Measurements from ENCODE around the gene PLEKHG4.

PLEKHG4 gene

DNA sequence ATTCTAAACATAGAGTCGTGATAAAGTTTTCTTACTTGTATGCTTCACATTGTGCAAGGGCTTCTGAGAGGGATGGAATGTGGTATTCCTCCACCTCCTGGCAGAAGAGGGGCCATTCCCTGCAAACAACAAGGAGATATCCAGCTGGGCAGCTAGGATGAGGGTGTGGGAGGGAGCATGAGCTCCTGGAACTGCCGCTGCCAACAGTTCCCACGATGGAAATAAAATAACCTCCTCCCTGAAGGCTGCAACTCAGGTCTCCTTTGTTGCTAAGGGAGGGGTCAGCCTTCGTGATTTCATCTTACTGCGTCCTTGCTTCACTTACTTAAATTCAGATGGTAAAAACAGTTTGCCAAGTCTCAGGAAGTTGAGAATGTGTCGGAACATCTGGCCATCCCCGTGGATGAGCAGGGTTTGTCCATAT is 15.6 kb downstream of the PLEKHG4 start:
- no peaks in the 10 kb centered on the region for H3K79me2 ChIP-seq (ENCODE audit: low read length)
- no peaks in the 10 kb centered on the region for H3K27me3 ChIP-seq (ENCODE audit: low read depth, low read length)
- H4K20me1 ChIP-seq (ENCODE audit: insufficient read depth, low read length): no peaks in the 10 kb centered on the region
- no peak overlapping the region for H3K9ac ChIP-seq (ENCODE audit: low read length)
- H3K4me1 ChIP-seq (ENCODE audit: low read length): no peaks in the 10 kb centered on the region
- no peak overlapping the region for H2AFZ ChIP-seq (ENCODE audit: low read depth, low read length)
- H3K27ac ChIP-seq (ENCODE audit: low read length): no peak overlapping the region
- TF ChIP-seq, protein P1, sequence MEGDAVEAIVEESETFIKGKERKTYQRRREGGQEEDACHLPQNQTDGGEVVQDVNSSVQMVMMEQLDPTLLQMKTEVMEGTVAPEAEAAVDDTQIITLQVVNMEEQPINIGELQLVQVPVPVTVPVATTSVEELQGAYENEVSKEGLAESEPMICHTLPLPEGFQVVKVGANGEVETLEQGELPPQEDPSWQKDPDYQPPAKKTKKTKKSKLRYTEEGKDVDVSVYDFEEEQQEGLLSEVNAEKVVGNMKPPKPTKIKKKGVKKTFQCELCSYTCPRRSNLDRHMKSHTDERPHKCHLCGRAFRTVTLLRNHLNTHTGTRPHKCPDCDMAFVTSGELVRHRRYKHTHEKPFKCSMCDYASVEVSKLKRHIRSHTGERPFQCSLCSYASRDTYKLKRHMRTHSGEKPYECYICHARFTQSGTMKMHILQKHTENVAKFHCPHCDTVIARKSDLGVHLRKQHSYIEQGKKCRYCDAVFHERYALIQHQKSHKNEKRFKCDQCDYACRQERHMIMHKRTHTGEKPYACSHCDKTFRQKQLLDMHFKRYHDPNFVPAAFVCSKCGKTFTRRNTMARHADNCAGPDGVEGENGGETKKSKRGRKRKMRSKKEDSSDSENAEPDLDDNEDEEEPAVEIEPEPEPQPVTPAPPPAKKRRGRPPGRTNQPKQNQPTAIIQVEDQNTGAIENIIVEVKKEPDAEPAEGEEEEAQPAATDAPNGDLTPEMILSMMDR (IDR thresholded peaks at IDR 0.05; ENCODE audit: low read depth, low read length): no peak
- no peak for TF ChIP-seq EZH2phosphoT487 (IDR thresholded peaks at IDR 0.05; ENCODE audit: low read depth)
- no peaks in the 10 kb centered on the region for H3K36me3 ChIP-seq (replicated peaks; ENCODE audit: low read depth, low read length)
- H3K4me2 ChIP-seq (ENCODE audit: low read length): no peak overlapping the region
- H3K4me3 ChIP-seq (ENCODE audit: low read length): no peak overlapping the region
- no peaks in the 10 kb centered on the region for H3K9me3 ChIP-seq (ENCODE audit: insufficient read depth, low read length)

DNA sequence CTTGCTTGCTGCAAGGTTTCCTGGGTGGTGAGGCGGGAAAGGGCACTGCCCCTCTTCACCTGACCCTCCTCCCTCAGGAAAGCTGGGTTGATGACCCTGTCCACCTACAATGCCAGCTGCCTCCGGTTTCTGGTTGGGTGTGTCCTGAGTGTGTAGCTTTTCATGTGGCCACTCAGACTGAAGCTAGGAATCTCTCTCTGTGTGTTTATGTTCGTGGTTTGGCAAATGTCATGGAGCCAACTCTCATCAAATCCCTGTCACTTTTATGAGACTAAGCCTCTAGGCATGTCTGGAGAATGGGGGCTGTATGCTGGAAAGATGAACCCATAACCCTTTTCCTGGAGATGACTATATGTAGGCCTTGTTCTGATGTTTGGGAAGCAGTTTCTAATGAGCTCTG is 17.1 kb downstream of the PLEKHG4 start:
- Histone ChIP-seq H3K36me3 (replicated peaks; ENCODE audit: low read depth, low read length) (no peaks in the 10 kb centered on the region), H3K4me3 (ENCODE audit: low read length) (no peak overlapping the region), H3K9me3 (ENCODE audit: insufficient read depth, low read length) (no peaks in the 10 kb centered on the region), H3K27me3 (ENCODE audit: low read depth, low read length) (no peaks in the 10 kb centered on the region), H3K79me2 (ENCODE audit: low read length) (no peaks in the 10 kb centered on the region), H3K27ac (ENCODE audit: low read length) (no peak overlapping the region), H3K4me2 (ENCODE audit: low read length) (no peak overlapping the region), H3K4me1 (ENCODE audit: low read length) (no peaks in the 10 kb centered on the region), H2AFZ (ENCODE audit: low read depth, low read length) (no peak overlapping the region), H3K9ac (ENCODE audit: low read length) (no peak overlapping the region), H4K20me1 (ENCODE audit: insufficient read depth, low read length) (no peaks in the 10 kb centered on the region)
- TF ChIP-seq, protein P1 (IDR thresholded peaks at IDR 0.05; ENCODE audit: low read depth, low read length): no peak
- TF ChIP-seq EZH2phosphoT487 (IDR thresholded peaks at IDR 0.05; ENCODE audit: low read depth): no peak

DNA sequence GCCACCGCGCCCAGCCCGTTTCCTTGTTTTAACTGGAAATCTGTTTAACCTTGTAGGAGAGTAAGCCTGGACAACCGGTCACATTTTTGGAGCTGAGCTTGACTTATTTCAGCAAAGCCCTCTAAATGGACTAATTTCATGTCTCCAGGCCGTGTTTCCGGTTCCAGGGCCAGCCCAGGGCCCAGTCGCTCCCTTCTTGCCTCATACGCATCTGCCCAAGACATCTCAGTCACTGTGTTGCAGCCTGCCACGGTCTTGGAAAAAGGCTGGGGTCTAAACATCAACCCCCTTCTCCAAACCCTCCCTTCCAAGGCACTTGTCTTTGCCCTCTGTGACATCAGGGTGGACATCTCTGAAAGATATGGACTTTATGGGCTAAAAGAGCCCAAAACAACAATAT is 18.9 kb downstream of the PLEKHG4 start:
- no peak overlapping the region for H3K9ac ChIP-seq (ENCODE audit: low read length)
- no peaks in the 10 kb centered on the region for H4K20me1 ChIP-seq (ENCODE audit: insufficient read depth, low read length)
- no peak overlapping the region for H3K4me3 ChIP-seq (ENCODE audit: low read length)
- H3K36me3 ChIP-seq (replicated peaks; ENCODE audit: low read depth, low read length): no peaks in the 10 kb centered on the region
- no peak overlapping the region for H3K27ac ChIP-seq (ENCODE audit: low read length)
- no peak for TF ChIP-seq EZH2phosphoT487 (IDR thresholded peaks at IDR 0.05; ENCODE audit: low read depth)
- TF ChIP-seq, protein P1 (IDR thresholded peaks at IDR 0.05; ENCODE audit: low read depth, low read length): no peak
- no peak overlapping the region for H2AFZ ChIP-seq (ENCODE audit: low read depth, low read length)
- H3K4me2 ChIP-seq (ENCODE audit: low read length): no peak overlapping the region
- H3K27me3 ChIP-seq (ENCODE audit: low read depth, low read length): no peaks in the 10 kb centered on the region
- no peaks in the 10 kb centered on the region for H3K9me3 ChIP-seq (ENCODE audit: insufficient read depth, low read length)
- H3K4me1 ChIP-seq (ENCODE audit: low read length): no peaks in the 10 kb centered on the region
- no peaks in the 10 kb centered on the region for H3K79me2 ChIP-seq (ENCODE audit: low read length)

DNA sequence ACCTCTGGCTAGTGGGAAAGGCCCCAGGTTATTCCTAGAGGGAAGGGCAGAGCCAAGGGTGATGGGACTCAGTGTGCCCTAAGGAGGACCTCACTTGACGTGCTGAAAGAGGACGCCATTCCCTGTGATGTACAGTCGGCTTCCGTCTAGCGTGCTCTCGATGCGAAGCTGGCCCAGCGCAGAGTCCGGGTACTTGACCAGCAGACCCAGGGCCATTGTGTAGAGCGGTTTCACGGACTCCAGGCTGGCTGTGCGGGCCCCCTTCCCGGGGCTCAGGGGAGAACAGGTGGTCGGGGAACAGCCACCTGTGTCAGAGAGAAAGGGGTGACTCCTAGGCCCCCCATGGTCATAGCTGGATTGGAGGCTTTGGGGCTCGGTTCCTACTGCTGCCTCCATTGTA is 19.9 kb downstream of the PLEKHG4 start:
- no peak overlapping the region for H3K27ac ChIP-seq (ENCODE audit: low read length)
- H3K9me3 ChIP-seq (ENCODE audit: insufficient read depth, low read length): no peaks in the 10 kb centered on the region
- no peaks in the 10 kb centered on the region for H3K27me3 ChIP-seq (ENCODE audit: low read depth, low read length)
- no peaks in the 10 kb centered on the region for H3K36me3 ChIP-seq (replicated peaks; ENCODE audit: low read depth, low read length)
- no peak overlapping the region for H2AFZ ChIP-seq (ENCODE audit: low read depth, low read length)
- H4K20me1 ChIP-seq (ENCODE audit: insufficient read depth, low read length): no peaks in the 10 kb centered on the region
- H3K4me2 ChIP-seq (ENCODE audit: low read length): no peak overlapping the region
- no peaks in the 10 kb centered on the region for H3K79me2 ChIP-seq (ENCODE audit: low read length)
- TF ChIP-seq, protein P1 (IDR thresholded peaks at IDR 0.05; ENCODE audit: low read depth, low read length): no peak
- no peak for TF ChIP-seq EZH2phosphoT487 (IDR thresholded peaks at IDR 0.05; ENCODE audit: low read depth)
- no peak overlapping the region for H3K9ac ChIP-seq (ENCODE audit: low read length)
- no peak overlapping the region for H3K4me3 ChIP-seq (ENCODE audit: low read length)
- no peaks in the 10 kb centered on the region for H3K4me1 ChIP-seq (ENCODE audit: low read length)

Data from OCI-LY3 (cell line).